ENCODE measurements around the gene CELF4.

CELF4 gene

DNA sequence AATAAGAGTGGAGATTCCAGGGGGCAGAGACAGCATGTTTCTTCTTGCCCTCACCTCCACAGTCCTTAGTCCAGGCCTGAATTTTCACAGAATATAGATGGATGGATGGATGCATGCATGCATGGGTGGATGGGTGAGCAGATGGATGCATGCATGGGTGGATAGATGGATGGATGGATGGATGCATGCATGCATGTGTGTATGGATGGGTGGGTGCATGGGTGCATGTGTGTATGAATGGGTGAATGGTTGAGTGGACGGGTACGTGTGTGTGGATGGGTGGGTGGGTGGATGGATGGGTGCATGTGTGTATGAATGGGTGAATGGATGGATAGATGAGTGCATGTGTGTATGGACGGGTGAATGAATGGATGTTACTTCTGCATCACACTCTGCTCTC, 153.3 kb downstream of the CELF4 start:
- no peak for DNase-seq (ENCODE audit: low read depth)

GRCh38 chr18:37409878-37410277, 155.7 kb downstream of the CELF4 start:
- DNase-seq (ENCODE audit: low read depth), result peak; percentile 10

DNA sequence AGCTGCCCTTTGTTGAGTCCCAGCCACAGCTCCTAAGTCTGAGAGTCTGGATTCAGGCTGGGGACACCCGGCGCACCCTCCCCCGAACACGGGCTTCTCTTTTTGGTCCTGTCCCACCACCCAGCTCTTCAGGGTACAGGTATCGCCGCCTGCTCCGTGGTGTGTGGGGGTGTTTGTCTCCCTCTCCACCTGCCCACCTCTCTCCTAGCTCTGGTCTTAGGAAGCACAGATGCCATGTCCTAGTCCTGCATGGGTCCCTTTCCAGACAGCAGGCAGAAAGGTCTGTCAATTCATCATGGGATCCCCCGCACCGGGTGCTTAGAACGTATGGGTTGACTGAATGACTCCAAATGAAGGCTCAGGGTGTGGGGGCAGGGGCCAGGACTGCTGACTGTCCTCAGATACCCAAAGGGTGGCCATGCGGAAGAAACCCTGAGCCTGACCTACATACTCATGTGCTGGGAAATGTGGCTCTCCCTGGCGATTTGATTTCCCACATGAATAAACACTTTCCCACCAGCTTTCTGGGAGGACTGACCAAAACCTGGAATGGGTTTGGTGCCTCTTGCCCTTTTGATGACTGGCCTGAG, 156.8 kb downstream of the CELF4 start:
- DNase-seq (ENCODE audit: low read depth), result no peak

DNA sequence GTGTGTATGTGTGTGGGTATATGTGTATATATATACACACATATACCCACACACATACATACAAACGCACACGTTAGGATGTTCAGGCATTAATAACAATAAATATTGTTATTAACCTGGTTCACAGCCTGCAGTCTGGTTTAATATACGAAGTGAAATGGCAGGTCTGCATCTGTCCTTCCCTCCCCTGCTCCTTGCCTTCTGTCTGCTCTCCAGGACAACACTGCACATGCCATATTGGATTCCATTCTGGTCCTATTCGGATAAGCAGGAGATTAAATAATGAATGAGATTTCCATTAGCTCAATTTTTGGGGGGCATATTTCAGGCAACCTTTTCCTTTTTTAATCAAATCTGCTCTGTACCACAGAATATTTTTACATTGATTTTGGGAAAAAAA, 158.0 kb downstream of the CELF4 start:
- no peak for DNase-seq (ENCODE audit: low read depth)

DNA sequence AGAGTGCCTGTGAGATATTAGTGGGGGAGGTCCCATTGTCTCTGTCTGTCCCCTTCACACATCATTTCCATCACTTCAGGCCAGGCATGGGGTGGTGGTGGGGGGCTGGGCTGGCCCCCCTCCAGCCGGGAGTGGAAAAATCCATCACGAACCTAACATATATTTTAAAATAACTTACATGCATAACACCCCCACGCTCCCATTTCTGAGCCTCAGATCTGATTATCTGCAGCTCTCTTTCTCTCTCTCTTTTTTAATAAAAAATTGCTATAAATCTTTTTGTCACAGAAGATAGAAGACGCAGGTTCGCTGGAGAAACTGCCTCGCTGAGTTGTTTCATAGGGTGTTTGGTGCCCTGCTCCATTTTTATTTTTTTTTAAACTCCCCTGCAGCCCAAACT, 159.8 kb downstream of the CELF4 start:
- DNase-seq (ENCODE audit: low read depth), result no peak

DNA sequence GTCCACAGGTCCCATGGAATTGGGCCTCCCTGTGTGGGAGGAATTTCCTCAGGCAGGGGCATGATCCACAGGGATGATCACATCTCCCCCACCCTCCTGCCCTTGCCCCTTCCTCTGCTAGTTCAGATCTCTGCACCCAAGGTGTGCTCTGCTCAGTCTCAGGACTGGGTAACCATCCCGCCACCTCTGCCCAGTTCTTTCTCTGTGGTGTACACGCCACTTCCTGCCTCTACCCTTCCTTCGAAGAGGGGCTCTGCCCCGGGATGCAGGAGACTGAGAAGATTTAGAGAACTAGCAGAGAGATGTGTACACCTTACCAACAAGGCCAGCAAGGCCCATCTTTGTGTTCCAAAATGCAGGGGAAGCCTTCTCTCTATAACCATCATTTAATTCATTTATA, 160.4 kb downstream of the CELF4 start:
- DNase-seq (ENCODE audit: low read depth), result no peak

DNA sequence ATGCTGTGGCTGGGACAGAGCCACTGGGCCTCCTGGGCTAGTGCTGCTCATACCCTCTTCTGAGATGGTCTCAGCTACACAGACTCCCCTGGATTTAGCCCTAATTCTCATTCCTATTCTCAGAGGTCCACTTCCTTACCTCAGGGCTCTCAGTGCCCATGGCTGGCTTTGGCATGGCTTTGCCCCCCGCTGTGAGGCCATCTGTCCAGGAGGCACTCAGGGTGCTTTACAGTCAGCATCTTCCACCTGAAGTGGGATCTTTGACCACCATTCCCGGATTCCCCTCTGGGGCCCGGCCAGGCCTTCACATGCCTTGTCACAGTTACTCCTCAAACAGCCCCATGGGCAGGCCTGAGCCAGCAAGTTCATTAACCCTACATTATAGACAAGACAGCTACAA, 161.8 kb downstream of the CELF4 start:
- no peak for DNase-seq (ENCODE audit: low read depth)

GRCh38 chr18:37403100-37403781, 162.4 kb downstream of the CELF4 start:
- DNase-seq (ENCODE audit: low read depth), result peak; percentile 89

- no peak for DNase-seq (ENCODE audit: low read depth)
Observed at GRCh38 chr18:37402735-37403099, 162.9 kb downstream of the CELF4 start.

- no peak for DNase-seq (ENCODE audit: low read depth)
Observed at GRCh38 chr18:37400802-37401201, 164.8 kb downstream of the CELF4 start.

DNA sequence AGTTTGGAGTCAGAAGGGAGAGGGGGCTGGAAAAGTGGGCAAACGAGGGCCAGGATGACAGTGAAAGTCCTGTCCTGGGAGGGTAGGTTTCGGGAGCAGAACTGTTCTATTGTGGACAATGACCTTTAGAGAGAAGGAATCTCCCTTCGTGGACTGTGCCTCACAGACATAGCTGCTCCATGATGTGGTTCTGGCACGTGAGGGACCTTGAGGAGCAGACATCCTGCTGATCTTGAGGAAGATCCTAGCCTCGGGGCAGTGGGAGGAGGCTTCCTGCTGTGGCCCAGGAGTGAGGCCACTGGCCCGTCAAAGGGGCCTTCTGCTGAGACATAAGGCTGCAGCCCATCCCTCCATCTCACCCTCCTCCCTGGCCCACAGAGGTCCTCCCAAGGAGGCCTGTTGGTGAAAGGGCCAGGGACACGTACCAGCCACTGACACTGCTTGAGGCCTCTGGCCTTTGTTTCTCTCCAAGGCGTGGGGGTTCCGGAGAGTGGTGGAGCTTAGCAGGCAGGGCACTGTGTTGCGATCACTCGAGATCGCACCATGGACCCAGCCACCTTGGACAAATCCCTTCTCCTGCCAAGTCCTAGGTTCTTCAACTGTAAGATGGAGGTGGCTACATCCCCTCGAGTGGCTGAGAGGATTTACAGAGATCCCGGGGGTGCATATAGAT, 167.2 kb downstream of the CELF4 start:
- DNase-seq (ENCODE audit: low read depth), result peak; percentile 29

- DNase-seq (ENCODE audit: low read depth), result no peak
Observed at GRCh38 chr18:37397814-37398213, 167.8 kb downstream of the CELF4 start.

DNA sequence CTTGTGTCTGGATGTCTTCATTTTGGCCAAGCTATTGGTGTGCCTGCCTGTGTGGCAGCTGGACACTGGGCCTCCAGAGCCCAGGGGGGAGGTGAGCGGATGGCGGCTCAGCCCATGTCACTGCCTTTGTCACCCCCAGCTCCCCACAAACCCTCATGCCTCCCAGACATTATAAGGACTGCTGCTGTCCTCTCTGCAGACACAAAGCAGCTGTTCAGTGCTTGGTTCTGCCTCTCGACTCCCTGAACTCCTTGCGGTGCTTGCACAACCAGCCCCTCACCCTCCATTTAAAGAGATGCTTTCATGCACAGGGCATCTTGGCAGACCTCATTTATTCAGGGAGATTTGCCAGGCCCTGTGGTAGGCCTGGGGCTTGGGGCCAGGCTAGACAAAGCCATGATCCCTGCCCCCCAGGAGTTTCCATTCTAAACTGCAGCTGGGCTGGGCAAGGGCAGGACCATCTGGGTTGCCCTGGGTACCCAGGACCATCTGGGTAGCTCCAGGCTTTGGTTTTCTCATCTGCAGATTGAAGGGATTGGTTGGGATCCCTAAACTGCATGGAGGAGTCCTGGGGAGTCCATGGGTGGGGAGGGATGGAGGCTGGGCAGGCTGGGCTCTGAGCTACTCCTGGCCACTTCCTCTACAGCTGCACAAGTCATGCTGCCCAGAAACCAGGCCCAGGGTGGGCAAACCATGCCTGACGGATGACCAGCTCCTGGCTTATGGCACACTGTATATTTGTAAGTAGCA, 168.5 kb downstream of the CELF4 start:
- DNase-seq (ENCODE audit: low read depth), result no peak

DNA sequence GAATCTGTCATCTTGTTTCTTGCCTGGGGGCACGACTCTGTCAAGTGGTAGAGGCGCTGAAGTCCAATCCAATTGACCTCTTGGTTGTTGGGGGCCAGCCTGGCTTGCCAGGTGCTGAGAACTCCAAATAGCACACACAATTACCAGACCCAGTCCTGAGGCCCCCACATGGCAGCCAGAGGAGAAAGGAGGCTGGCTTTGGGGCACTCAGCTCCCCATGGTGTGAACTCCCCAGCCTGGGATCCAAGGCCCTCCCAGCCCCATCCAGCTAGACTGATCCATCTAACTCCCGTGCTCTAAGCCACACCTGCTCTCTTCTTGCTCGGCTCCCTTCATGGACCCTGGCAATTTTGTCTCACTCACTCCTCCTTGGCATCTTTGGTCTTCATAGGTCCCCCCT, 170.0 kb downstream of the CELF4 start:
- DNase-seq (ENCODE audit: low read depth), result no peak

DNA sequence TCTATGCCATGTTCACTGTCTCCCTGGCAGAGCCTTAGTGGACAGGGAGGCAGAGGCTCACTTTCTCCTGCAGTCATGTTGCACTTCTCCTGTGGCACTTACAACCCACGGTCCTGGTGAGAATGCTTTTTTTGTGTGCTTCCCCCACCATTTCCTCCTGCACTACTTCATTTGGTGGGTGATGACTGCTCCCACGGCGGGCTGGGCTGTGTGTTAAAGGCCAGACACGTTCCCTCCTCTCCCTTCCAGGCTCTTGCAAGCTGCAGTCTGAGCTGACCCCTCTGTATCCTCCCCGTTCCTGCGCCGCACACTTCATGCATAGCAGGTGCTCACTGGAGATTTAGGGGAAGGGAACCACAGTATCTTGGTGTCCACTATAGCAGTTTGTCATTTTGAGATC, 170.5 kb downstream of the CELF4 start:
- DNase-seq (ENCODE audit: low read depth), result no peak

GRCh38 chr18:37394610-37394965, 171.0 kb downstream of the CELF4 start:
- DNase-seq (ENCODE audit: low read depth), result no peak

DNA sequence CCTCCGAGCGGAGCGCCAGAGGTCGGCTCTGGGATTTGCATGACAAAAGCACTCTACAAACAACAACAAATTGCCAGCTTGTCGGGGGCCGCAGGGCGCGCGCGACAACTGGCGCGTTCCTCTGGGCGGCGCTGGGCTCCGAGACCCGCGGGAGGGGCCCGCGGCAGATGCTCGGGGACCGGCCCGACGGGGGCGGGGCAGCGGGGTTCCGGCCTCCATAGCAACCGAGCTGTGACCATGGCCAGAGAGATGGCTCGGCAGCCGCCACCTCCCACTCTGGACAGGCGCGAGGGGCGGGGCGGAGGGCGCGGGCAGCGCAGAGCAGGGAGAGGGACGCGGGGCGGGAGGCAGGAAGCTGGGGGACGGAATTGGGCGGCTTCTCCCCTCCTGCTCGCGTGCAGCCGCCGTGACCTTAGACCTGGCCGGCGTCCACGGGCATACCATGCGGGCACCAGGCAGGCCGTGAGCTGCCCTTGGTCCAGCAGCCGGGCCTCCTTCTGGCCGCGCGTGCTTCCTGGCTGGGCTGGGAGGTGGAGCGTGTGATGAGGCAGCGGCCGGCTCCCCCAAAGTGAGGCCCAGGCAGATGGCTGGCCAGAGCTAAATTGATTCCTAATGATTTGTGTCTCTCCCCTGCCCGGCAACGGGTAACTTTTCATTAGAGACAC, 171.5 kb downstream of the CELF4 start:
- DNase-seq (ENCODE audit: low read depth), result peak; percentile 84

DNA sequence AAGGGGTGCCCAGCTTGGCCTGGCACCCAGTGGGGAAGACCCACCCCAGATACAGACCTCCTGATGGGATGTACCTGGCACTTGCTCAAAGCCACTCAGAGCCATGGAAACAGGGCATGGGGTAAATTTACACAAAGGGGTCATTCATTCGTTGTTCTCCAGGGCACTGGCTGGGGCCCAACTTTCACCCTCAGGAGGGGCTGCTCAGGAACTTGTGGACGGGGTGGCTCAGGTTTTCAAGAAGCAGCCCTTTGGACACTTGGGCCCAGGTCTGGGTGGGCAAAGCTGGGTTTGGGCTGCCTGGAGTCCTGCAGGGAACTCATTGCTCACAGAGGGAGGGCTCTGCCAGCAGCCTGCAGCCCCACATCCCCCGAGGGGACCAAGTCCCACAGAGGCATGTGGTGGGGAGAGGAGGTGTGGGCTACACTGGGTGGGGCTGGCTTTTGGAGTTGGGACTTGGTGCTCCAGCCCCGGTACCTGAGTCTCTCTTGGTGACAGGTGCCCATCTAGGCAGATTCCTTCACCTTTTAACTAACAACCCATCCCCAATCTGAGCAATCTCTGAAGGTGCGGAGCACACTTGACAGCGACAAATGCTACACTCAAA, 172.3 kb downstream of the CELF4 start:
- no peak for DNase-seq (ENCODE audit: low read depth)

DNA sequence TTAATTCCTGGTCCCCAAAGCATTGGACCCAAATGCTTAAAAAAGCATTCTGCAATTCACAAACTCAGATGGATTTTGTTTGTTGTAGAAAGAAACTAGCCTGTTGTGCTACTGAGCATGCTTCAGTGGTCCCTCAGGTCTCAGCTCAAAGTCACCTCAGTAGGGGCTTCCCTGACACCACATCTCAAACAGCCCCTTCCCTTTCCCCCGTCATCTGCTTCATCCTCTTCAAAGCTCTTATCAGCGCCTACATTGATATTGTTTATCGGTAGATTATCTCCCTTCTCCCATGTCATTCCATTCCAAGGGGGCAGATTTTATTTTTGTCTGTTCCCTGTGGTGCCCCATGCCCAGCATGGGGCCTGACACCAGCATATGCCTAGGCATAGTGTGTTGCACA, 172.9 kb downstream of the CELF4 start:
- no peak for DNase-seq (ENCODE audit: low read depth)

- DNase-seq (ENCODE audit: low read depth), result no peak
Observed at GRCh38 chr18:37391698-37392548, 173.7 kb downstream of the CELF4 start.

DNA sequence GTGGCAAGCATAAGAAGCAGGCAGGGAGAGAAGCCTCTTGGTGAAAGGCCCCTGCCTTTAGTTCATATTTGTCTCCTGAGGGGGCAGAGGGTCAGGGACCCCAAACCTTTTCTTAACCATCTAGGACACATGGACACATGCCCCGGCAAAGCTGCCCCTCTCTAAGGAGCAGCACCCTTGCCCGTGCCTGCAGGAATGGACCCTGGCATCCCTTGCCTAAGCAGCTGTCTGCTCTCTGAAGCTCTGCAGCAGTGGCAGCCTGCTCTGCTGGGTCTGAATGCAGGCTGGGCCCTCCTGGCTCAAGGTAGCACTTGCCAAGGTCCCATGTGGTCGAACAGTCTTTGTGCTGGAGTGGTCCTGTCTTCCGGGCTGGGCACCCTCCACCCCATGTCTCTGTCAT, 174.4 kb downstream of the CELF4 start:
- DNase-seq (ENCODE audit: low read depth), result no peak
